GM19025 (cell line): ENCODE results near the gene SPATA31D3.
"Not testable (repeated sequence)": the region's sequence is repeated elsewhere in the genome, so short reads cannot be mapped to it uniquely, and the experiment has no call there.

Source experiments
- ATAC-seq: cut with Tn5 transposase; IDR thresholded peaks from one replicate; pipeline ENCODE4 v1.9.1; 2021; ENCODE audit warnings: mild to moderate bottlenecking, low read depth, moderate library complexity; ENCODE audit not compliant: unreplicated experiment

SPATA31D3 gene

DNA sequence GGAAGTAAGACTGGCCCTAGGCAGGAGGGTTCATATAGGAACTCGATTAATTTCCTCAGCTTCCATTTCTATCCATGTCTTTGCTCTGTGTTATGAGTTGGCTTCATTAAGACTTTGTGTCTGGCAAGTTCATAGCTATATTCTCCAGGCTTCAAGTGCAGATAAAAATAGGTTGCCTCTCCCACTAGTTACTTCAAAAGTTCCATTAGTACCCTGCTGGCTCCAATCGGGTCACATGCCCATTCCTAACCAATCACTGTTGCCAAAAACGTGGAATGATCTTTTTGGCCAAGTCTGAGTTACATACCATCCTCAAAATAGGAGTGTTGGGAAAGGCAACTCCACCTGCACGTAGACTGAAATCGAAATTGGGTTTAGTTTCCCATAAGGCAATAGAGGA, 31.5 kb downstream of the SPATA31D3 start:
- no peak for ATAC-seq

- ATAC-seq, result no peak
Observed at GRCh38 chr9:81976351-81976750, 33.1 kb downstream of the SPATA31D3 start.

DNA sequence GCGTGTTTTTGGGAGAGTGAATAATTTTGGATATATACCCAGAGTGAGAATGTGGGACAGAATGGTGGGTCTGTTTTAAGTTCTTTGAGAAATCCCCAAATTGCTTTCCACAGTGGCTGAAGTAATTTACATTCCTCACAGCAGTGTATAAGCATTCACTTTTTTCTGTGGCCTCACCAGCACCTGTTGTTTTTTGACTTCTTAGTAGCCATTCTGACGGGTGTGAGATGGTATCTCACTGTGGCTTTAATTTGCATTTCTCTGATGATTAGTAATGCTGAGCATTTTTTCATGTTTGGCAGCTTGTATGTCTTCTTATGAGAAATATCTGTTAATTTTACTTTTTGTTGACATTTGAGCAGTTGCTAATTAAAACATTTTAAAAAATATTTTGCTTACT, 35.9 kb downstream of the SPATA31D3 start:
- no peak for ATAC-seq

DNA sequence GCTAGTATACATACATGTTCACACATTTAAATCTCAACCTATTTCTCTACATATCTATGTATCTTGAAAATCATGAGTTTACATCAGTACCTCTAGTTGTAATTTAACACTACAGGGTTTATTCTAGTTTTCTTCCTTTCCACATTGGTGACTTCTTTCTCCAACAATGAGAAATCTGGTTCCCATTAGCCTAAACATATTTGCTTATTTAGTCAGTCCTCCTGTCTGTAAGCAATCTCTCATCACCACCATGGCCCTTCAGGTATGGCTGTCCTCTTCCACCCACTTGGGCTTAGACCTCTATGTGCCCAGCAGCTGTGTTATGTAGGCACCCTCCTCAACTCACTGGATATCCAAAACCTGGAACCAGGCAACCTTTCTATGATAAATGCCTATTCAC, 37.3 kb downstream of the SPATA31D3 start:
- no peak for ATAC-seq

DNA sequence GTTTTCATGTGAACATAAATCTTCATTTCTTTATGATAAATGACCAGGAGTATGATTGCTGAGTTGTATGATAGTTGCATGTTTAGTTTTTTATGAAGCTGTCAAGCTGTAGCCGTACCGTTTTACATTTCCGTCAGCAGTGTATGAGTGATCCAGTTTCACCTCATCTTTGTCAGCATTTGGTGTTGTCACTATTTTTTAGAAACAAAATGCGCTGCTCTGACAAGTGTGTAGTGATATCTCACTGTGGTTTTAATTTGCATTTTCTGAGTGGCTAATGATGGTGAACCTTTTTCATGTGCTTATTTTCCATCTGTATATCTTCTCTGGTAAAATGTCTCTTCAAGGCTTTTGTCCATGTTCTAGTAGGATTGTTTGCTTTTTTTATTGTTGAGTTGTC, 38.6 kb downstream of the SPATA31D3 start:
- no peak for ATAC-seq

DNA sequence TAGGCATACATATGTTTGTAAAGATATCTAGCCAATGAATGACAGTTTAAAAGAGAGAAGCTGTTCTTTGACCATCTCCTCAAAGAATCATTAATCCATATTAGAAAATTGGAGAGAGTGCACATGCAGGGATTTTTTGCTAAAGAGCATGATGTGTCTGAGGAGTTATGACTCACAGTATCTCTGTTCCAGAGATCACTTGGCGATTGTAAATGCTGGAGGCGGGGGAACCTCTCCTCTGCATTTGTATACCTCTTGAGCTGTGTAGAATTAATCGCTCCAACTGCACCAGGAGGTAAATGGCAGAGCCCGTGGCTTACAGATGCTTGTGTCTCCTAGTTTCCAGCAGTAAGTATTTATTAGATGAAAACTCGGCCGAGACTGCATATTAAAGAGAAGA, 41.6 kb downstream of the SPATA31D3 start:
- no peak for ATAC-seq

DNA sequence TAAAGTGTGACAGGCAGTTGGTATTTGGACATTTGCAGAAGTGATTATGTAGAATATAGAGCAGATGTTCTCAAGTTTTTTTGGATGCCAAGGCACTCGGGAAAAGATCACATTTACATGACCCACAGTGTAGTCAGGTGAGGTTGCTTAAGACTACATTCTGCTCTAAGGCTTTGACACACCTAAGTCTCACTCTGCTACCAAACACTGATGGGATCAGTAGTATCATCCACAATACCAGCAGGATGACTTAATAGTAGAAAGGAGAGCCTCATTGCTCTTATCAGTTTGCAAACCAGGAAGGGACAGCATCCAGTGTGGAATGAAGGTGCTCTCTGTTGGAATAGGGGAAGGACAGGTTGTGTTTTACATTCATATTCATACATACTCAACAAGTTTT, 42.8 kb downstream of the SPATA31D3 start:
- no peak for ATAC-seq

DNA sequence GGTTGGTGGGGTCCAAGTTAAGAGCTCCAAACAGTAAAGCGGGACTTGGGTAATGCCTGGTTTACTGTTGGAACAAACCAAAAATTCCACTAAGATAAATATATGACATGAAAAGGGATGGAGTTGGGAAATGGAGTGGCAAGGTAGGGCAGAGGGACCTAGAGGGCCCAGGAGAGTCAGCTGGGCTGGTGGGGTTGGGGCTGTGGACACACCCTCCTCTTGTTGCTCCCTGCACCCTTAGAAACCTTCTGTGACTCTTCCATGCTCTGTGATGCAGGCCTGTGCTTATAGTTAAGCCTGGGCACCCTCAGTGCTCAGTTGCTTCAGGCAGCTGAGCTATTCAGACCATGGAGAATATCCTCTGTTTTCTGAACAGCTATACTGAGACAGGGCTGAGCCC, 45.2 kb downstream of the SPATA31D3 start, which contains the start of gene SPATA31D1:
SPATA31D1 (plus strand) TSS at position 301 of the 400 bp plus-strand sequence; CDS start at position 348, 47 bp downstream.
- not testable (repeated sequence) for ATAC-seq

GRCh38 chr9:81989700-81990099, 46.4 kb downstream of the SPATA31D3 start:
- ATAC-seq, result no peak

- no peak for ATAC-seq
Observed at GRCh38 chr9:81993656-81994055, 50.4 kb downstream of the SPATA31D3 start.
